HG02798 (cell line): ENCODE data around the gene SLC25A42.
"Not testable (repeated sequence)": the region's sequence is repeated elsewhere in the genome, so short reads cannot be mapped to it uniquely, and the experiment has no call there.

Experiments
- ATAC-seq: cut with Tn5 transposase; IDR thresholded peaks from one replicate; pipeline ENCODE4 v1.9.1; 2021; ENCODE audit warnings: mild to moderate bottlenecking; ENCODE audit not compliant: unreplicated experiment, poor library complexity

Gene SLC25A42

GRCh38 chr19:19126102-19126501, 62.3 kb downstream of the SLC25A42 start:
- ATAC-seq, result no peak

- ATAC-seq, result no peak
These were observed 68.2 kb downstream of the SLC25A42 start for GRCh38 chr19:19131989-19132388.

- no peak for ATAC-seq
These were observed 69.1 kb downstream of the SLC25A42 start for GRCh38 chr19:19132912-19133311.

- ATAC-seq, result no peak
These were observed 70.2 kb downstream of the SLC25A42 start for GRCh38 chr19:19133985-19134384.

GRCh38 chr19:19134687-19135158, 70.9 kb downstream of the SLC25A42 start:
- no peak for ATAC-seq

GRCh38 chr19:19135713-19136112, 71.9 kb downstream of the SLC25A42 start:
- ATAC-seq, result not testable (repeated sequence)

GRCh38 chr19:19137556-19138108, 73.8 kb downstream of the SLC25A42 start:
- ATAC-seq, result no peak

- peak; percentile 99 for ATAC-seq
These were observed 74.6 kb downstream of the SLC25A42 start, which contains the start of gene TMEM161A for GRCh38 chr19:19138109-19138981. TMEM161A (minus strand) TSS chr19:19138478; CDS start chr19:19138428, 50 bp downstream.

GRCh38 chr19:19139876-19140229, 76.1 kb downstream of the SLC25A42 start:
- ATAC-seq, result no peak

- no peak for ATAC-seq
These were observed 76.7 kb downstream of the SLC25A42 start for GRCh38 chr19:19140476-19140875.

- ATAC-seq, result no peak
These were observed 78.6 kb downstream of the SLC25A42 start for GRCh38 chr19:19142347-19142746.

- ATAC-seq, result no peak
These were observed 81.5 kb downstream of the SLC25A42 start for GRCh38 chr19:19145281-19145680.

- peak; percentile 49 for ATAC-seq
These were observed 82.2 kb downstream of the SLC25A42 start for GRCh38 chr19:19145684-19146608.

- ATAC-seq, result no peak
These were observed 83.1 kb downstream of the SLC25A42 start for GRCh38 chr19:19146865-19147264.

- ATAC-seq, result no peak
These were observed 83.5 kb downstream of the SLC25A42 start for GRCh38 chr19:19147344-19147743.

- ATAC-seq, result not testable (repeated sequence)
These were observed 84.7 kb downstream of the SLC25A42 start for GRCh38 chr19:19148504-19148903.

- no peak for ATAC-seq
These were observed 85.6 kb downstream of the SLC25A42 start for GRCh38 chr19:19149435-19149834.

GRCh38 chr19:19151418-19151817, 87.6 kb downstream of the SLC25A42 start:
- ATAC-seq, result peak; percentile 50

GRCh38 chr19:19152668-19153384, 89.0 kb downstream of the SLC25A42 start:
- ATAC-seq, result no peak
